Tongue (tissue), 2 donors: Measurements from ENCODE around the gene TMOD2. TPM values are rescaled to one million over a fixed set of nuclear protein-coding genes. Genes with fewer than 3 reads are reported as not detected.

ENCODE experiments used
- DNase-seq: peaks from one replicate; pipeline ENCODE4 v3.0.0-alpha.2; 2015
- total RNA-seq: library from RNA; depleted of rRNA; stranded (reverse); fragments of >200 nt; gene quantifications from one replicate; pipeline ENCODE4 v1.2.3, GENCODE V29; 2014

TMOD2 gene
- total RNA-seq, 1 donor from 2014 or later = 14.5 TPM

GRCh38 chr15:51736069-51736468 is 15.3 kb upstream of the TMOD2 start:
- DNase-seq = no peak

- peak; percentile 32 for DNase-seq
Measured at GRCh38 chr15:51736751-51737521, 14.5 kb upstream of the TMOD2 start.

- peak; percentile 72 for DNase-seq
Measured at GRCh38 chr15:51737522-51738305, 13.7 kb upstream of the TMOD2 start, which contains the start of gene LYSMD2. Gene LYSMD2 (minus strand): TSS chr15:51737655. CDS start chr15:51737622, 33 bp downstream.

GRCh38 chr15:51738553-51738952 is 12.8 kb upstream of the TMOD2 start:
- DNase-seq = no peak

GRCh38 chr15:51739061-51739712 is 12.2 kb upstream of the TMOD2 start:
- DNase-seq = no peak

- DNase-seq = no peak
Measured at GRCh38 chr15:51749307-51749706, 2.1 kb upstream of the TMOD2 start.

- DNase-seq = no peak
Measured at GRCh38 chr15:51750186-51750585, 1.2 kb upstream of the TMOD2 start.

- peak; percentile 35 for DNase-seq
Measured at GRCh38 chr15:51751697-51752683, 593 bp downstream of the TMOD2 start.

- DNase-seq = no peak
Measured at GRCh38 chr15:51752888-51753287, 1.5 kb downstream of the TMOD2 start.

- DNase-seq = no peak
Measured at GRCh38 chr15:51754267-51754666, 2.9 kb downstream of the TMOD2 start.

GRCh38 chr15:51755790-51756189 is 4.4 kb downstream of the TMOD2 start:
- DNase-seq = no peak

- DNase-seq = no peak
Measured at GRCh38 chr15:51756482-51756881, 5.1 kb downstream of the TMOD2 start.

- DNase-seq = peak; percentile 19
Measured at GRCh38 chr15:51757450-51757849, 6.1 kb downstream of the TMOD2 start.

- DNase-seq = peak; percentile 83
Measured at GRCh38 chr15:51758645-51759044, 7.2 kb downstream of the TMOD2 start.

- DNase-seq = peak; percentile 85
Measured at GRCh38 chr15:51759557-51760070, 8.2 kb downstream of the TMOD2 start.

- no peak for DNase-seq
Measured at GRCh38 chr15:51760805-51761204, 9.4 kb downstream of the TMOD2 start.

GRCh38 chr15:51765751-51766150 is 14.4 kb downstream of the TMOD2 start:
- DNase-seq = no peak

- no peak for DNase-seq
Measured at GRCh38 chr15:51766341-51766740, 14.9 kb downstream of the TMOD2 start.

- DNase-seq = no peak
Measured at GRCh38 chr15:51768018-51768417, 16.6 kb downstream of the TMOD2 start.

GRCh38 chr15:51770902-51771301 is 19.5 kb downstream of the TMOD2 start:
- DNase-seq = no peak

- DNase-seq = no peak
Measured at GRCh38 chr15:51771773-51772172, 20.4 kb downstream of the TMOD2 start.
